ENCODE results near the gene NMBR.
"Not testable (repeated sequence)": the region's sequence is repeated elsewhere in the genome, so short reads cannot be mapped to it uniquely, and the experiment has no call there.

The NMBR gene

GRCh38 chr6:142058551-142059290, 88.2 kb downstream of the NMBR start:
- no peak for DNase-seq (ENCODE audit: low spot score)

GRCh38 chr6:142055219-142055618, 91.7 kb downstream of the NMBR start:
- DNase-seq (ENCODE audit: low spot score) = no peak

GRCh38 chr6:142051404-142051803, 95.5 kb downstream of the NMBR start:
- DNase-seq (ENCODE audit: low spot score) = no peak

GRCh38 chr6:142048593-142048980, 98.3 kb downstream of the NMBR start:
- DNase-seq (ENCODE audit: low spot score) = no peak

- no peak for DNase-seq (ENCODE audit: low spot score)
Measured at GRCh38 chr6:142047934-142048592, 98.9 kb downstream of the NMBR start.

GRCh38 chr6:142045380-142046278, 101.3 kb downstream of the NMBR start:
- no peak for DNase-seq (ENCODE audit: low spot score)

- DNase-seq (ENCODE audit: low spot score) = no peak
Measured at GRCh38 chr6:142035890-142036289, 111.0 kb downstream of the NMBR start.

GRCh38 chr6:142031035-142031434, 115.9 kb downstream of the NMBR start:
- no peak for DNase-seq (ENCODE audit: low spot score)

GRCh38 chr6:142030115-142030619, 116.8 kb downstream of the NMBR start:
- no peak for DNase-seq (ENCODE audit: low spot score)

- DNase-seq (ENCODE audit: low spot score) = no peak
Measured at GRCh38 chr6:142028527-142028926, 118.4 kb downstream of the NMBR start.

GRCh38 chr6:142027804-142028203, 119.1 kb downstream of the NMBR start:
- not testable (repeated sequence) for DNase-seq (ENCODE audit: low spot score)

GRCh38 chr6:142027074-142027473, 119.8 kb downstream of the NMBR start:
- DNase-seq (ENCODE audit: low spot score) = no peak

- no peak for DNase-seq (ENCODE audit: low spot score)
Measured at GRCh38 chr6:142026471-142026870, 120.5 kb downstream of the NMBR start.

Data from HuH-7 (cell line).